ENCODE measurements around the gene GNAS-AS1.
A peak's percentile ranks its signal among the peaks of the same experiment; 100 is the strongest.

Gene GNAS-AS1

GRCh38 chr20:58850693-58851174 is at the start of gene GNAS-AS1:
Gene GNAS-AS1 (minus strand): TSS chr20:58850902.
- peak; percentile 41 for DNase-seq (ENCODE audit: low read depth, low spot score)

DNA sequence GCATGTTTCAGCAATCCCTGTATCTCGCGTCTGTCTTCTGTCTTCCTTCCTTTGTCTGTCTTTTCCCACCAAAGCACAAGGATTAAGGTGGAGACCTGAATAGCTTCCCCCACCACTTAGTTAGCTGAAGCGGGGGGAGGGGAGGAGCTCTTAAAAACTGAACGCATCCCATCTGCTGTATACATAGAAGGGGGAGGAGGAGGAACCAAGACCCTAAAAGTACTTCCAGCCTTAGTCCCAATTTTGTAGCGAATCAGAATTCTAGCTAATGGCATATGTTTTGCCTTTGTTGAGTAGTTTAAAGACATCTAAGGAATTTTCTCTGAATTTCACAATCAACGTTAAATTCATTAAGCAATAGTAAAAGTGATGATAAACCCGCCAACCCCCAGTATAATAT is 49.7 kb upstream of the GNAS-AS1 start:
- DNase-seq (ENCODE audit: low read depth, low spot score): no peak

DNA sequence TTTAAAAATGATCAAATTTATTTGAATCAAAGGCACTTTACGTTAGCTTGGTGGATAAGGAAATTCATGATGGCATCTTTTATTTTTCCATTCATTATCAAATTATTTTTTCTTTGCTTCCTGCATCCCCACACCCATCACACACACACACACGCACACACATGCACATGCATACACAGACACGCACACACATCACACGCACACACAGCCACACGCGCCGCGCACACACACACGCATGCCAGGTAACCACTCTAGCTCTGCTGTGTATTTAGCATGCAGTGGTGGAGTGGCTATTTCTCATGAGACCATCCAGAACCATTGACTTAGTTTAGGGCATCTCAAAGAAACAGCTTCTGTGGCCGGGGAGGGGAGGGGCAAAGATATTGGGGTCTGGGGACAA is 48.8 kb upstream of the GNAS-AS1 start:
- DNase-seq (ENCODE audit: low read depth, low spot score): no peak

GRCh38 chr20:58898629-58899408 is 48.1 kb upstream of the GNAS-AS1 start:
- DNase-seq (ENCODE audit: low read depth, low spot score): no peak

DNA sequence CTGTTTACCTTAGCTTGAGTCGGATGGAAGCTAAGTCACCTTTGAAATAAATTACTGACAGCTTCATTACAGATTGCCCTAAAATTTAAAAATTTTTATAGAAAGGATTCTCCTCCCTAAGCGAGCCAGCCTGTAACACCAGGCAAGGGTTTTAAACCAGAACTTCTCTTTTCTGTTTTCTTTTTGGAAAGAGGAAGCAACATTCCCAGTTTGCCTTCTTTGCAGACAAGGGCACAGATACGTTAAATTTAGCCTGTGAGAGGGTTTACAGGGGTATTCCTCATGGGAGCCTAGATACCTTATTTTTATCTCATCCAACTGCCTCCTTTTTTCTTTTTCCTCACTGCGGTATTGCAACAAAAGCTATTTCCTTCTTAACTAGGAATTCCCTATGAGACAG is 46.8 kb upstream of the GNAS-AS1 start:
- DNase-seq (ENCODE audit: low read depth, low spot score): no peak

DNA sequence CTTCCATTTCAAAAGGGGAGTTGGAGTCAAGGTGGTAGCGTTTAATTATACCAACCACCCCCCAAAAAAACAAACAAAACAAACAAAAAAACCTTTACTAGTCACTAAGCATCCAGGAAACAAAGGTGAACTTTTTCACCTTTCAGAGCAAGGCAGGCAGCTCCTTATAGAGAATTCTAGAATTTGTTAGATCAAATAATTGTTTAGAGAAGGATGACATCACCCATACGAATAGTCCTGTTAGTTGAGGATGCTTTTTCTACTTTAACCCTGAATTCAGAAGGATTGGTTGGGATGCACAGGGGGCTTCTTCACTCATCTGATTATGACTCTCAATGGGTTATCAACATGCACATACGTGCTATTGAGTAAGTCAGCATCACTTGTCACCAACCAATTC is 46.1 kb upstream of the GNAS-AS1 start:
- no peak for DNase-seq (ENCODE audit: low read depth, low spot score)

DNA sequence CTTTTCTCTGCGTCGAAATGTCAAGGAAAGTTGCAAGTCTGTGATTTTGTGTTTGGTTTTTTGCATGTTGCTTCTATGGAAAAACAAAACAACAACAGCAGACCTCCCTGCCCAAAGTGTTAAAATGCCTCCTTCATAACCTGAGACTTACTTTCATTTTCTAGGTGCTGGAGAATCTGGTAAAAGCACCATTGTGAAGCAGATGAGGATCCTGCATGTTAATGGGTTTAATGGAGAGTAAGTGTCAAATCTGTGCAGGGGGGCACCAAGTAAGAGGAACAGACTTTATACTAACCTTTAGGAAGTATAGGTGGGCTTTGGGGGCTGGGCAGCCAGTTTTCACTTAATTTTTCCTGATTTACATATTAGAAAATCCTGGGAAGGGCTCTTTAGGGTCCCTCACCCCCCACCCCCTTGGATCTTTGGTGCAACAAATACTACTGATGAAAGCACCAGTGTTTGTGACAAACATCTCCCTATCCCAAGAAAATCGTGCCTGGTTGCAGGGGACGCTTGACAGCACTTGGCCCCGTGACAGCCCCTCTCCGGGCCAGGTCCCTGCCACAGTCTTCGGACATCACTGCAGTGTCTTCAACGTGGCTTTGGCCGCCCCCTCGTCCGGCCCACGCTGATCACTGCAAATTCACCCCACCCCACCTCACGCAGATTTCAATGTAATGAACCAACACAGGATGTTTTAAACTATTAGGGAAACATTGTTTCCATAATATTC is 44.9 kb upstream of the GNAS-AS1 start:
- no peak for DNase-seq (ENCODE audit: low read depth, low spot score)

DNA sequence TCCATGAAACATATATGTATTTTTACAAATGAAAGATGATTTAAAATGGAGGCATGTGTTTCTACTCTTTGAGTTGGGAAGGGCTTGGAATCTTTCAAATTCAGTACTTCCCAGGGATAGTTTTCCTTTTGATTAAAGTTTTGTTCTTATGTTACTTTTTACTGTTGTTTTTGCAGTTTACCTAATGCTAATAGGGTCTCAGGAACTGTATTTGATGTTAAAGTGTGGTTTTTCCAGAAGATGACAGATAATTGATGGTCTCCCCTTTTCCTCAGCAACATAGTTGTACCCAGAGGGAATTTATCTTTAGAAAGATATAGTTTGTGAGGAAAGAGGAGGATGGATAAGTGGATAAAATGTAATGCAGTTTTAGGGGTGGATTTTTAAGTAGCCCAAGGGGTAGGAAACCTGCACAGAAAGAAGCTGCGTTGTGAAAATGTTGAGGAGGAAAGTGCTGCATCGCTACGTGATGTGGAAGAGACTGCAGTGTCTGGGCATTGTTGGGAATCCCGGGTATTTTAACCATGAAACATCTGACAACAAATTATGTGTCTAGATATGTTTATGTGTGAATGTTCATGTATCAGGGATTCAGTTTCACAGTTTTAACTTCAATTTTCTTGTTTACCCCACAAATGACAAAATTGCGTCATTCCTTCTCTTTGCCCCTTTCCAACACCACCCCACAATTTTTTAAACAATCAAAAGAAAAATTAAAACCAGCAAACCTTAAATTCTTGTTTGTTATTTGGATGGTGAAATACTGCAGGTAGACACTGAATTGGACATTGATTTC is 44.1 kb upstream of the GNAS-AS1 start:
- DNase-seq (ENCODE audit: low read depth, low spot score): no peak

GRCh38 chr20:58893355-58894120 is 42.8 kb upstream of the GNAS-AS1 start:
- DNase-seq (ENCODE audit: low read depth, low spot score): no peak

DNA sequence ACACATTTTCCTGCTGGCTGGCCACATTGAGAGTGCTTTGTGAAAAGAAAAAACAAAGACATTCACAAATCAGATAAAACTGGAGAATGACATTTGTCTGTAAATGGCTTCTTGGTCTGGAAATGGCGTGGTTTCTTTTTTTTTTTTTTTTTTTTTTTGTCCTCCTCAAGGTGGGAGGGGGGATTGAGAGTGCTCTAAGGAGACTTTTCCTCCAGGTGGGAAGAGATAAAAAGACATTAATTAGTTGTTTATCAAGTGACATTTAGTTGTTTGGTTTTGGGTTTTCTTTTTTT is 42.2 kb upstream of the GNAS-AS1 start:
- no peak for DNase-seq (ENCODE audit: low read depth, low spot score)

- no peak for DNase-seq (ENCODE audit: low read depth, low spot score)
These were observed 41.6 kb upstream of the GNAS-AS1 start for GRCh38 chr20:58892141-58892931.

DNA sequence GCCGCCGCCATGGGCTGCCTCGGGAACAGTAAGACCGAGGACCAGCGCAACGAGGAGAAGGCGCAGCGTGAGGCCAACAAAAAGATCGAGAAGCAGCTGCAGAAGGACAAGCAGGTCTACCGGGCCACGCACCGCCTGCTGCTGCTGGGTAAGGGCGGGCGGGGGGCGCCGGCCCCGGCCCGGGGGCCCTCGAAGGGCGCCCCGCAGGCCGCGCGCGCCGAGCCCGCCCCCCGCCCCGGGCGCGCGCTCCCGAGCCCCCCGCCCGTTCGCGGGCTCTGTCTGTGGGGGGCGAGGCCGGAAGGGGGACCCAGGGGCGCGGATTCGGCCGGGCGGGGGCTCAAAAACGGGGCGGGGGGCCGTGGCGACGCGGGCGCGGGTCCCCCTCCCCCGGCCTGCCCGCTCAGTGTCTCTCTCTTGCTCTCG is 41.0 kb upstream of the GNAS-AS1 start:
- DNase-seq (ENCODE audit: low read depth, low spot score): no peak

- no peak for DNase-seq (ENCODE audit: low read depth, low spot score)
These were observed 40.5 kb upstream of the GNAS-AS1 start for GRCh38 chr20:58891086-58891717.

DNA sequence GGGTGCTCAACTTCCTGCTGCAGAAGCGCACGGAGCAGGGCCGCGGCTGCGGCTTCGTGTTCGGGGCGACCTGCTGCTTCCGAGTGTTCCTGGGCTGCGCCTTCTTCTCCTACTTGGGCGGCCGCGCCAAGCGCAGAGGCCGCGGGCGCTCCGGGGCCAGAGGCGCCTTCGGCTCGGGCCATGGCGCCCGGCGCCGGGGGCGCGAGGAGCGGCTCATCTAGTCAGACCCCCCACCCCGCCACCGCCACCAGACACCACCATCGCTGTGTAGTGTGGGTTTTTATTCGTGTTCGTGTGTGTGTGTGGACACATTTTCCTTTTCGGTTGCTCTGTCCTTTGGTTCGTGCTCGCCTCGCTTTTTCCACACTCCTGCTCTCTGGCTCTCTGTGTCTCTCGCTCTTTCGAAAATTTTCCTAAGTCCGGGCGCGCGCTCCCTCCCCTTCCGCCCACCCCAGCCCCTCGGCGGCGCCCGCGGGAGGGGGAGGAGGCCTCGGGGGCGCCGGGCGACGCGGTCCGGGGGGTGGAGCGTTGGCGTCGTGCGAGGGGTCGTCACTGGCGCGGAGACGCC is 39.9 kb upstream of the GNAS-AS1 start:
- DNase-seq (ENCODE audit: low read depth, low spot score): no peak

DNA sequence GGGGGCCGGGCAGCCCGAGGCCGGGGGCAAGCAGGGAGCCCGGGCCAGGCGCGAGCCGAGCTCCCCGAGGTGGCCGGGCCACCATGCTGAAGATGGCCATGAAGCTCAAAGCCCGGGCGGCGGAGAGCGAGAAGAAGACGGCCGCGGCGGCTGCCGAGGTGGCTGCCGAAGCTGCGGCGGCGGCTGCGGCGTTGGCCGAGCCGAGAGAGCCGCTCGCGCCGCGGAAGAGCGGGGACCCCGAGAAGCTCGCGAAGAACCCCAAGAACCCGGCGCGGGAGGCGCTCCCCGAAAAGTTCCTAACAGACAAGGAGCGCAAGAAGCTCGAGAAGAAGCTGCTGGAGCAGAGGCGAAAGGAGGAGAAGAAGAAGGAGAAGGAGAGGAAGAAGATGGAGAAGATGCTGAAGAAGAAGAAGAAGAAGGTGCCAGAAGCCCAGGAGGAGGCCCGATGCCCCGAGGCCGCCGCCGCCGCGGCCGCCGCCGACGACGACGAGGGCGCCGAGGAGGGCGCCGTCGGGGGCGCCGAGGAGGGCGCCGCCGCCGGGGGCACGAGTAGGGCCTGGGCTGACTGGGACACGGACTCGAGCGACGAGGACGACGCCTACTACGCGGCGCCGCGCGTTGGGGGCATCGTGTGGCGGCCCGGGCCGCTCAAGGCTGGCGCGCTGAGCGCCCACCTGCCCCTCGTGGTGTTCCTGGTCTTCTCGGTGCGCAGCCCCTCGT is 39.3 kb upstream of the GNAS-AS1 start:
- DNase-seq (ENCODE audit: low read depth, low spot score): no peak

DNA sequence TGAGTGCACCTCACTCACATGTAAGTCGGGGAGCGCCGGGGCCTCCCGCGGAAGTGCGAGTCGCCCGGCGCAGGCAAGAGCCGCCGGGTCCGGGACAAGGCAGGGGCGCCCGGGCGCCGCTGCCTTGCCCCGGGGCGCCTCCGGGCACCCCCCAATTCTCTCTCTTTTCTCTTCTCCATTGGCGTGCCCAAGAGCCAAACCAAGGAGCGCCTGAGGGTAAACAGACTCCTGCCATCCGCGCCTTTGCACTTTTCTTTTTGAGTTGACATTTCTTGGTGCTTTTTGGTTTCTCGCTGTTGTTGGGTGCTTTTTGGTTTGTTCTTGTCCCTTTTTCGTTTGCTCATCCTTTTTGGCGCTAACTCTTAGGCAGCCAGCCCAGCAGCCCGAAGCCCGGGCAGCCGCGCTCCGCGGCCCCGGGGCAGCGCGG is 38.6 kb upstream of the GNAS-AS1 start:
- DNase-seq (ENCODE audit: low read depth, low spot score): no peak

DNA sequence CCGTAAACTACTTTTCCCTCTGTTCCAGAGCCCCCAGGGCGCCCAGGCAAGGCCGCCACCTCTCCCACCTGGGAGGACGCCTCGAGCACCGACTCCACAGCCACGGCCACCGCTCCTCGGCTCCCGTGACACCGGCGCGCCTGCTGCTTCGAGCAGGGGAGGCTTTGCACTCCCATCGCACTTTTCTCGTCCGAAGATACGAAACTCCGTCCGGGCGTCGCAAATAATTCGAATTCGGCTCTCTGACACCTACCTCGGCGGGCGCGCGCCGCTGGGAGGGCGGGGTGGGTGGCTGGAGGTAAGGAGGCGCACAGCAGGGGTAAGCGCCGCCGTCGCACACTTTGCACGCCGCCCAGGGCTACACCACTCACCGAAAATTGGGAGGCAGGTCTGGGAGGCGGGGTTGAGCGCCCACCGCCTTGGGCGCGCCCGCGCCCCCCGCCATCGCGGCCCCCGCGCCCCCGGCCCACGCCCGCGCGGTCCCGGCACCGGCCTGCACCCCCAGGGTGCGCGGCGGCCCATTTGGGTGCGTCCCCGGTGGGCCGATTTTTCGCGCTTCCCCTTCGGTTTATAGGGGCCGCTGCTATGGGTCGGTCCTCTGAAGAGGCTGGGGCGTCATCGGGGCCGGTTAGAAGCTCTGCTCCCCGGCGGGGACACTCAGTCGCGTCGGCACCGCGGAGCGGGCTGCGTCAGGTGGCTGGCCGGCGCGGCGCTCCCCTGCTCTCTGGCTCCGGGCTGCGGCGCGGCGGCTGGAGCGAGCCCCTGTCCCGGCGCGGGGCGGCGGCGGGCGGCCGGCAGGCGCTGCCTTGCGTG is 38.0 kb upstream of the GNAS-AS1 start:
- DNase-seq (ENCODE audit: low read depth, low spot score): no peak

DNA sequence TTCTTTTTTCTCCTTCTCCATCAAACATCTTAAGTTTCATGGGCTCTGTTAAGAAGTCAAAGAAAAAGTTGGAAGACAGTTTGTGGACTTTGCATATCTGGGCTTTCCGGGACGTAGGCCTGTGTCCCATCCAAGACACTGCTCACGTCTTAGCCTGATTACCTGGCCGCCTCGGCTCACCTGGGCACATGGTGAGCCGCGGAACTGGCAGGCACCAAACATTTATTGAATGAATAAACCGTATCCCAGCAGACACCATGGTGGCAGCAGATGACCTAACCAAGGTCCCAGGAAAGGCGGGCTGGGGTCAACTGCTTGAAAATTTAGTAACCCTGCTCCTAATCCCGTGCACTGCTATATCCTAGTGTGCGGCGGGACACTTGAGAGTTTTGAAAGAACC is 37.4 kb upstream of the GNAS-AS1 start:
- DNase-seq (ENCODE audit: low read depth, low spot score): no peak

All from brain pericyte (primary cell).